ENCODE results near the gene ABLIM2. TPM values are rescaled to one million over a fixed set of nuclear protein-coding genes. Genes with fewer than 3 reads are reported as not detected.

ABLIM2 gene
- total RNA-seq, 1 experiment from 2014 or later = 1.0 TPM

DNA sequence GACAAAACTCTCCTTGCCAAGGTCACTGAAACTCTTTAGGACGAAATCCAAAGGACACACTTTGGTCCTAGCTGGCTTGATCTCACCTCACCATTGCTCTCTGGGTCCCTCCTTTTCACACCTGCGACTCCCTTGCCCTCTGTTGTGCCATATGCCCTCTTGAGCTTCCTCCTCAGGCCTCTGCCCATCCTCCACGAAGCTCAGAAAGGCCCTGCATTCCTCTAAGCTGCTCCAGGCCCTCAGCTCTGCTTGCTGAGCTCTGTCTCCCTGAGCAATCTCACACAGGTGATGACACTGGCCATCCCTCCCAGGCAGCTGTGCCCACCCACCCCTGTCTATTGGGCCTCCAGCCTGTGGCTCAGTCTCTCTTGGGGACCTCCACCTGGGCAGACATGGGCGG lies 208.9 kb downstream of the ABLIM2 start:
- TF ChIP-seq, protein P1, sequence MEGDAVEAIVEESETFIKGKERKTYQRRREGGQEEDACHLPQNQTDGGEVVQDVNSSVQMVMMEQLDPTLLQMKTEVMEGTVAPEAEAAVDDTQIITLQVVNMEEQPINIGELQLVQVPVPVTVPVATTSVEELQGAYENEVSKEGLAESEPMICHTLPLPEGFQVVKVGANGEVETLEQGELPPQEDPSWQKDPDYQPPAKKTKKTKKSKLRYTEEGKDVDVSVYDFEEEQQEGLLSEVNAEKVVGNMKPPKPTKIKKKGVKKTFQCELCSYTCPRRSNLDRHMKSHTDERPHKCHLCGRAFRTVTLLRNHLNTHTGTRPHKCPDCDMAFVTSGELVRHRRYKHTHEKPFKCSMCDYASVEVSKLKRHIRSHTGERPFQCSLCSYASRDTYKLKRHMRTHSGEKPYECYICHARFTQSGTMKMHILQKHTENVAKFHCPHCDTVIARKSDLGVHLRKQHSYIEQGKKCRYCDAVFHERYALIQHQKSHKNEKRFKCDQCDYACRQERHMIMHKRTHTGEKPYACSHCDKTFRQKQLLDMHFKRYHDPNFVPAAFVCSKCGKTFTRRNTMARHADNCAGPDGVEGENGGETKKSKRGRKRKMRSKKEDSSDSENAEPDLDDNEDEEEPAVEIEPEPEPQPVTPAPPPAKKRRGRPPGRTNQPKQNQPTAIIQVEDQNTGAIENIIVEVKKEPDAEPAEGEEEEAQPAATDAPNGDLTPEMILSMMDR (conservative IDR thresholded peaks at IDR 0.05) = no peak
- Mint-ChIP-seq H3K27ac (no peak overlapping the region; a peak in 1 of 7 replicates), H3K4me1 (peaks cover 2 to 5% of the 10 kb centered on the region in 2 experiments; a peak in 3 of 4 replicates)

More for the DNA sequence above, 208.9 kb downstream of the ABLIM2 start:
- H3K4me2 ChIP-seq (ENCODE audit: insufficient read depth, insufficient read length, low read length) = no peak overlapping the region
- H2BK20ac ChIP-seq (ENCODE audit: low read depth, low read length, poor library complexity, severe bottlenecking) = no peak overlapping the region
- no peak overlapping the region for H3K23ac ChIP-seq (ENCODE audit: insufficient read length, low read depth, low read length)
- H3K79me2 ChIP-seq (ENCODE audit: insufficient read depth, low read length) = no peaks in the 10 kb centered on the region
- no peak overlapping the region for H2BK15ac ChIP-seq (ENCODE audit: low read depth, low read length)
- no peak overlapping the region for H2AFZ ChIP-seq (ENCODE audit: low read length)
- no peaks in the 10 kb centered on the region for H3K79me1 ChIP-seq (ENCODE audit: insufficient read depth, low read depth, low read length, poor library complexity, severe bottlenecking)
- no peaks in the 10 kb centered on the region for H3K23me2 ChIP-seq (ENCODE audit: insufficient read length, low read depth, low read length, poor library complexity, severe bottlenecking)
- peak overlapping the region; percentile 18; the same call in 1 of the 2 replicates for H3K14ac ChIP-seq (ENCODE audit: insufficient read depth, low read length)
- no peak overlapping the region for H4K8ac ChIP-seq (replicated peaks; ENCODE audit: insufficient read length, low read depth, low read length)
- no peaks in the 10 kb centered on the region for H3K4me1 ChIP-seq (ENCODE audit: insufficient read depth, low read length)
- Mint-ChIP-seq H3K9me3 (peaks cover 0 to 2% of the 10 kb centered on the region in 2 experiments; a peak in 2 of 5 replicates), H3K27me3 (ENCODE audit: low read depth) (peaks cover 6% of the 10 kb centered on the region), H3K36me3 (ENCODE audit: insufficient read depth in 1 of 3, low read depth in 3 of 3) (no peaks in the 10 kb centered on the region), H3K4me3 (no peak overlapping the region)
- H2AK5ac ChIP-seq (ENCODE audit: insufficient read length, low read length) = no peak overlapping the region
- no peak for DNase-seq
- no peak overlapping the region for H3K56ac ChIP-seq (ENCODE audit: insufficient read length, low read depth, low read length)
- no peak overlapping the region for H3K9ac ChIP-seq (ENCODE audit: extremely low read depth, insufficient read length, low read length)
- H2BK5ac ChIP-seq (ENCODE audit: insufficient read length, low read length) = no peak overlapping the region
- H2BK12ac ChIP-seq (ENCODE audit: insufficient read length, low read depth, low read length) = no peak overlapping the region
- no peaks in the 10 kb centered on the region for H3K9me3 ChIP-seq (ENCODE audit: control insufficient read depth, low read depth, low read length)
- H3K27ac ChIP-seq (ENCODE audit: insufficient read length, low read depth, low read length) = no peak overlapping the region
- H4K20me1 ChIP-seq (ENCODE audit: control insufficient read depth, insufficient read depth, insufficient read length) = no peaks in the 10 kb centered on the region
- H3T11ph ChIP-seq (ENCODE audit: low read length) = no peak overlapping the region
- no peak overlapping the region for H4K91ac ChIP-seq (ENCODE audit: insufficient read length, low read depth, low read length)
- WGBS (ENCODE audit: extremely low coverage, insufficient read length, low lambda C conversion rate) = no CpG with 5 or more reads among the region's 4 CpGs
- H3K4ac ChIP-seq (ENCODE audit: low read depth, low read length) = no peak overlapping the region
- no peak overlapping the region for H3K18ac ChIP-seq (ENCODE audit: insufficient read length, low read depth, low read length)
- H4K5ac ChIP-seq (ENCODE audit: insufficient read length, low read depth, low read length) = no peak overlapping the region
- no peaks in the 10 kb centered on the region for H3K27me3 ChIP-seq (ENCODE audit: insufficient read depth, low read length)
- no peak overlapping the region for H2BK120ac ChIP-seq (ENCODE audit: low read depth, low read length, poor library complexity, severe bottlenecking)
